Measurements from ENCODE around the gene KLC1. TPM values are rescaled to one million over a fixed set of nuclear protein-coding genes. Genes with fewer than 3 reads are reported as not detected.

Gene KLC1
- total and polyA plus RNA-seq, 7 donors, result 25.0 to 399 (median 216) TPM

DNA sequence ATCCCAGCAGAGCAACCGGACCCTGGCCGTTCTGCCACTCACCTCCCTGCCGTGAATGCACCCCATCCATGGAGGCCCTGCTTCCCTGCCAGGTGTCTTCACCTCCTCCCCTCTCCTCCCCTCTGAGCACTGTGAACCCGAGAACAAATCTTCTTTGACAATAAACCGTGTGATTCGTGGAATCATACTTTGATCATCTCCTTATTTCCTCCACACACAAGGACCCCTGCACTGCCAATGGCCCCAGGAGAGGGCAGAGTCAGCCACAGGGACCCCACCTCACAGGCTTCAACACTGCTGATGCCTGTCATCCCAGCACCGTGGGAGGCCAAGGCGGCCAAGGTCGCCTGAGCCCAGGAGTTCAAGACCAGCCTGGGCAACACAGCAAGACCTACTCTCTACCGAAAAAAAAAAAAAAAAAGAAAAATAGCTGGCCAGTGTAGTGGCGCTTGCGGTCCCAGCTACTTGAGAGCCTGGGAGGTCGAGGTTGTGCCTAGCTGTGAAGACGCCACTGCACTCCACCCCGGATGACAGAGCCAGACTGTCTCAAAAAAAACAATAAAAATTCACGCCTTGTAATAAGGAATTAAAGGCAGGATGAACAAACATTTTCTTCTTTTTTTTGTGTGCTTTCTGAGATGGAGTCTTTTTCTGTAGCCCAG is 85.2 kb downstream of the KLC1 start:
- 64 to 73% methylated on average over 16 of the region's 16 CpGs for WGBS, 2 donors
- intact Hi-C loops (cut with DNase I), result no loop called here
- Histone ChIP-seq H3K9me3 (no peaks in the 10 kb centered on the region), H3K36me3 (no peaks in the 10 kb centered on the region), H3K27me3 (no peaks in the 10 kb centered on the region), H3K4me1 (peaks cover 0 to 65% (median 62%) of the 10 kb centered on the region in 4 donors), H3K4me3 (peak overlapping the region in 3 of 4 donors; percentile 93 to 97 (median 94)), H3K27ac (no peak overlapping the region)
- TF ChIP-seq POLR2A (IDR thresholded peaks at IDR 0.05) (no peak), EP300 (IDR thresholded peaks at IDR 0.05) (no peak), POLR2AphosphoS5 (IDR thresholded peaks at IDR 0.05) (no peak)
- TF ChIP-seq, protein P1, sequence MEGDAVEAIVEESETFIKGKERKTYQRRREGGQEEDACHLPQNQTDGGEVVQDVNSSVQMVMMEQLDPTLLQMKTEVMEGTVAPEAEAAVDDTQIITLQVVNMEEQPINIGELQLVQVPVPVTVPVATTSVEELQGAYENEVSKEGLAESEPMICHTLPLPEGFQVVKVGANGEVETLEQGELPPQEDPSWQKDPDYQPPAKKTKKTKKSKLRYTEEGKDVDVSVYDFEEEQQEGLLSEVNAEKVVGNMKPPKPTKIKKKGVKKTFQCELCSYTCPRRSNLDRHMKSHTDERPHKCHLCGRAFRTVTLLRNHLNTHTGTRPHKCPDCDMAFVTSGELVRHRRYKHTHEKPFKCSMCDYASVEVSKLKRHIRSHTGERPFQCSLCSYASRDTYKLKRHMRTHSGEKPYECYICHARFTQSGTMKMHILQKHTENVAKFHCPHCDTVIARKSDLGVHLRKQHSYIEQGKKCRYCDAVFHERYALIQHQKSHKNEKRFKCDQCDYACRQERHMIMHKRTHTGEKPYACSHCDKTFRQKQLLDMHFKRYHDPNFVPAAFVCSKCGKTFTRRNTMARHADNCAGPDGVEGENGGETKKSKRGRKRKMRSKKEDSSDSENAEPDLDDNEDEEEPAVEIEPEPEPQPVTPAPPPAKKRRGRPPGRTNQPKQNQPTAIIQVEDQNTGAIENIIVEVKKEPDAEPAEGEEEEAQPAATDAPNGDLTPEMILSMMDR (IDR thresholded peaks at IDR 0.05), result no peak
- no peak for DNase-seq

DNA sequence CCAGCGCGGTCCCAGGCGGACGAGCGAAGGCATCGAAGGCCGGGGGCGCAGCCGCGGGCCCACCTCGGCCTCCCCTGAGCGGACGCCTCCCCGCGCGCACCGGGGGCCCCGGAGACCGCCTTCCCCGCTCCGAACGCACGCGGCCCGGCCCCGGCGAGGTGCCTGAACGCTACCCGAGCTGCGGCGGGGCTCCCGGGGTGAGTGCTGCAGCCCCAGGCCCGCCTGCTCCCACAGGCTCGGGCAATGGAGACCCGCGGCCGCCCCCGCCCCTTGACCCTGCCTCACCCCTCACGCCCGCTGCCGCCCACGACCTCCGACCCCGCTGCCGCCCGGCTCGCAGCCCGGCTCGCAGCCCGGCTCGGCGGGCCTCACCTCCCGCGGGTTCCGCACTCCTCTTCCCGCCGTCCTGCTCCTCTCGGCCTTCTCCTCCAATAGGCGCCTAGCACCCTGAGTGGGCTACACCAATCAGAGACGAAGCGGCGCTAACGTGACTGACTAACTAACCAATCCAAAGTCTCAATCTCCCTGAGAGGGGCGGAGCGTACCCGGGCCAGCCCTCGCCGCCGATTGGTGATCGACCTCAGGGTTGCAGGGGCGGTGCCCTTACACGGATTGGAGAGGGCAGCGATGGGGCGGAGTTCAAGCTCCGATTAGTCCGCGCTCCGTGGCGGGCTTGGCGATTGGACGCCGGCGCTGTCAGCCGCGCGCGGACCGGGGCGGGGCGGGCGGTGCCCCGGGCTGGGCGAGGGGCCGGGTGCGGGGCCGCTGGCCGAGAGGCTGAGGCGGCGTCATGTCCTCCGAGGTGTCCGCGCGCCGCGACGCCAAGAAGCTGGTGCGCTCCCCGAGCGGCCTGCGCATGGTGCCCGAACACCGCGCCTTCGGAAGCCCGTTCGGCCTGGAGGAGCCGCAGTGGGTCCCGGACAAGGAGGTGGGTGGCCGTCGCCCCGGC is 86.3 kb downstream of the KLC1 start, which contains the start of the genes XRCC3 and ZFYVE21:
Gene XRCC3 (minus strand): TSS at position 400 of the 949 bp plus-strand sequence. CDS start 4,364 bp downstream, outside the sequence.
Gene ZFYVE21 (plus strand): TSS at position 759 of the 949 bp plus-strand sequence. CDS start 32 bp downstream, at position 791.
- WGBS, 2 donors, result 1% methylated on average over 121 of the region's 121 CpGs
- intact Hi-C loops (cut with DNase I), result no loop called here
- Histone ChIP-seq H3K27me3 (no peaks in the 10 kb centered on the region), H3K27ac (peak within 1 kb of the TSS; percentile 86 to 96 (median 92)), H3K36me3 (no peaks in the 10 kb centered on the region), H3K9me3 (no peaks in the 10 kb centered on the region), H3K4me1 (peaks cover 0 to 75% (median 61%) of the 10 kb centered on the region in 4 donors), H3K4me3 (peak within 1 kb of the TSS; percentile 48 to 97 (median 94))
- peak; percentile 100 for DNase-seq
- TF ChIP-seq POLR2AphosphoS5 (IDR thresholded peaks at IDR 0.05), result peak; percentile 79 to 94 (median 88)
- TF ChIP-seq EP300 (IDR thresholded peaks at IDR 0.05), result no peak
- TF ChIP-seq POLR2A (IDR thresholded peaks at IDR 0.05), result no peak
- TF ChIP-seq, protein P1 (IDR thresholded peaks at IDR 0.05), result no peak

DNA sequence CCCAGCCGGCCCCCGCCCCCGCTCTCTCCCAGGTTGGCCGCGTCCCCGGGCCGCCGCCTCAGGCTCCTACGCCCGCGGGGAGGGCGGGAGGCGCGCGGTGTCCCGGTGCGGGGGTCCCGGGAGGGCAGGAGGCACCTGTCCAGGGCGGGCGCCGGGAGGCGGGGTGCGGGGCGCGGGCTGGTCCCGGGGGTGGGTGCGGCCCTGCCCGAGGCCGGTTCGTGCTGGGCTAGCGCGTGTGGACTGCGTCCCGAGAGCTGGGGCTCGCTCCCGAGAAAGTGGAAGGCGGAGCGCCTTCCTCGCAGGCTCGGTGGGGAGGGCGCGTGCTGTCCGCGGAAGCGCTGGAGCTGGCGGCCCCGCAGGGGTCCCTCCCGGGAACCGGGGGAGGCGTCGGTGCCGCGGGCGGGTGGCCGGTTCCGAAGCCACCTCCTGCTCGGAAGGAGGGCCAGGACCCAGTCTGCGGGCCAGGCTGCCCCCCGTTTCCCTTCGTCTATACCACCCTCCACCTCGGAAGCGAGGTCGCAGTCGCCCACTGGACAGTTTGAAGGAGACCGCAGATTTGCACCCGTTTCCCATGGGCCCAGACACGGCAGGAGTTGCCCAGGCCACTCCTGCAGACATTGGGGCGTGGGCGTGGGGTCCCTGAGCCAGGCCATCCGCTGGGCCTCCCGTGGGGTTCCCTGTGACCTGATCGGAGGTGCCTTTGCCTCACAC is 87.2 kb downstream of the KLC1 start:
- Histone ChIP-seq H3K9me3 (no peaks in the 10 kb centered on the region), H3K4me1 (peaks cover 0 to 81% (median 63%) of the 10 kb centered on the region in 4 donors), H3K4me3 (peak overlapping the region; percentile 48 to 97 (median 94)), H3K36me3 (no peaks in the 10 kb centered on the region), H3K27me3 (no peaks in the 10 kb centered on the region), H3K27ac (peak overlapping the region; percentile 86 to 96 (median 92))
- TF ChIP-seq POLR2AphosphoS5 (IDR thresholded peaks at IDR 0.05), result no peak
- TF ChIP-seq EP300 (IDR thresholded peaks at IDR 0.05), result no peak
- TF ChIP-seq, protein P1 (IDR thresholded peaks at IDR 0.05), result no peak
- TF ChIP-seq POLR2A (IDR thresholded peaks at IDR 0.05), result no peak
- 2 to 4% methylated on average over 72 of the region's 72 CpGs for WGBS, 2 donors
- DNase-seq, result no peak
- intact Hi-C loops (cut with DNase I), result no loop called here

DNA sequence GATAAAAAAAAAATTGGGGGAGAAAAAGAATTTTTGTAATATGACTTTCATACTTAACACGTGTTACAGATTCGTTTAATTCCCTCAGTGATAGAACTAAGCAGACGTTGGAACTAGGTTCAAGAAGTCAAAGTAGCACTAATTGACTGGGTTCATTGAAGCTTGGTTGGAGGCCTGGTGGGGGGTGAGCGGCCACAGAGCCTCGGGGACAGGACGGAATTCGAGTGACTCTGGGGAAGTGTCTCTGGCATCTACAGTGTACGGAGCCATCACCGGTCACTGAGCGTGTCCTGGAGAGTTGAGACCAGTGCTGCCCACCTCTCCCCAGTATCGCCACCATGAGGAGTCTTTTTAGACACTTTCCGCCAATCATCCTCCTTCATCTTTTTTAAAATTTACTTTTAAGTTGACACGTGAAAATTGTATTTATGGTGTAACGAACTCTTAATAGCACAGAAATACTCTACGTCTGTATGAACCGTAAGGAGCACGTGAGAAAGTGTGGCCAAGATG is 87.9 kb downstream of the KLC1 start:
- intact Hi-C loops (cut with DNase I), result no loop called here

More for the DNA sequence above, 87.9 kb downstream of the KLC1 start:
- Histone ChIP-seq H3K27ac (peak overlapping the region; percentile 86 to 96 (median 92)), H3K36me3 (no peaks in the 10 kb centered on the region), H3K4me1 (peaks cover 0 to 81% (median 65%) of the 10 kb centered on the region in 4 donors), H3K27me3 (no peaks in the 10 kb centered on the region), H3K4me3 (peak overlapping the region; percentile 48 to 97 (median 94)), H3K9me3 (no peaks in the 10 kb centered on the region)
- no peak for TF ChIP-seq EP300 (IDR thresholded peaks at IDR 0.05)
- no peak for TF ChIP-seq POLR2AphosphoS5 (IDR thresholded peaks at IDR 0.05)
- TF ChIP-seq, protein P1 (IDR thresholded peaks at IDR 0.05), result no peak
- TF ChIP-seq POLR2A (IDR thresholded peaks at IDR 0.05), result no peak
- no peak for DNase-seq
- 84 to 87% methylated on average over 17 of the region's 17 CpGs for whole genome bisulfite sequencing, 2 donors

All from sigmoid colon (tissue), 7 donors.